Panc1 (cell line): ENCODE measurements around the gene SEC22C. TPM values are rescaled to one million over a fixed set of nuclear protein-coding genes. Genes with fewer than 3 reads are reported as not detected.
"Not testable (repeated sequence)": the region's sequence is repeated elsewhere in the genome, so short reads cannot be mapped to it uniquely, and the experiment has no call there.

Experiments
- ATAC-seq: fragments of 200-7000 bp; cut with Tn5 transposase; 2 replicates; pipeline ENCODE4 v1.9.1; 2020; ENCODE audit warnings: mild to moderate bottlenecking, moderate library complexity
- BruUV-seq: library from RNA; stranded (reverse); fragments of 400-500 nt; replicated peaks from 2 replicates; lab custom pipeline; 2021; lab: Mats Ljungman, UMichigan
- CTCF ChIA-PET: fragments of 300-600 bp; sonication (Branson Sonifier 250); formaldehyde crosslinking; loops from one replicate; lab custom pipeline; 2022; ENCODE audit warnings: antibody characterized with exemption; lab: Charles Lee
- POLR2A ChIA-PET: fragments of 300-600 bp; sonication (Branson Sonifier 250); formaldehyde crosslinking; loops from one replicate; lab custom pipeline; 2022; ENCODE audit warnings: antibody characterized with exemption; lab: Charles Lee
- DNase-seq: peaks from one replicate; pipeline ENCODE4 v3.0.0-alpha.2; 2010; ENCODE audit warnings: low read depth, low spot score
- H3K27ac ChIP-seq: 2 replicates; pipeline ENCODE4 v1.5.1; 2011; ENCODE audit warnings: mild to moderate bottlenecking, low read length, inconsistent platforms
- H3K27me3 ChIP-seq: fragments of 200-500 bp; sonication (Bioruptor generic); 2 replicates; pipeline ENCODE4 v1.6.0; 2014; ENCODE audit warnings: low read length, inconsistent platforms; ENCODE audit not compliant: control insufficient read depth, insufficient read depth
- H3K36me3 ChIP-seq: fragments of 200-500 bp; sonication (Bioruptor generic); 2 replicates; pipeline ENCODE4 v1.5.1; 2014; ENCODE audit warnings: inconsistent platforms, mild to moderate bottlenecking, low read length, moderate library complexity; ENCODE audit not compliant: control insufficient read depth, insufficient read depth
- H3K4me1 ChIP-seq: 2 replicates; pipeline ENCODE4 v1.5.1; 2011; ENCODE audit warnings: inconsistent platforms, mild to moderate bottlenecking, low read length, moderate library complexity; ENCODE audit not compliant: control insufficient read depth, insufficient read depth
- H3K4me3 ChIP-seq, 2 experiments: 2 replicates each; pipeline ENCODE4 v1.5.1; 2011 to 2012; ENCODE audit warnings: low read depth in 2 of 2, low read length in 2 of 2, mild to moderate bottlenecking in 2 of 2, inconsistent platforms in 1 of 2, moderate library complexity in 1 of 2
- H3K9me3 ChIP-seq: fragments of 200-500 bp; sonication (Bioruptor generic); 2 replicates; pipeline ENCODE4 v1.5.1; 2014; ENCODE audit warnings: low read depth, mild to moderate bottlenecking, inconsistent platforms, low read length, moderate library complexity; ENCODE audit not compliant: control insufficient read depth, insufficient read depth
- CTCF ChIP-seq: fragments of 450-650 bp; IDR thresholded peaks from 2 replicates; pipeline ENCODE4 v1.5.1; 2017; ENCODE audit warnings: mild to moderate bottlenecking
- POLR2AphosphoS5 ChIP-seq: IDR thresholded peaks from 2 replicates; pipeline ENCODE4 v1.6.1; 2012; ENCODE audit warnings: mild to moderate bottlenecking, low read depth, low read length, moderate library complexity
- REST ChIP-seq, 2 experiments: IDR thresholded peaks; 2 replicates each; pipeline ENCODE4 v1.6.1; 2011 to 2012; ENCODE audit warnings: low read depth in 2 of 2, control low read depth in 1 of 2, low read length in 1 of 2, mild to moderate bottlenecking in 1 of 2, moderate library complexity in 1 of 2; ENCODE audit not compliant: insufficient read depth in 1 of 2
- SIN3A ChIP-seq: IDR thresholded peaks from 2 replicates; pipeline ENCODE4 v1.6.1; 2012; ENCODE audit warnings: low read depth, mild to moderate bottlenecking, low read length, moderate library complexity, borderline replicate concordance; ENCODE audit not compliant: insufficient read depth
- TCF7L2 ChIP-seq: IDR thresholded peaks from 2 replicates; pipeline ENCODE4 v1.6.1; 2011; ENCODE audit warnings: mild to moderate bottlenecking, low read depth, low read length, inconsistent platforms
- in situ Hi-C: cut with HindIII; loops from 2 replicates; pipeline ENCODE4 v1.10.0; 2016; ENCODE audit warnings: low sequenced_read_pairs, low pct_unique_long_range_greater_than_20kb
- intact Hi-C: fragments of 100-400 bp; cut with micrococcal nuclease; formaldehyde crosslinking; loops from one replicate; pipeline ENCODE4 v1.10.0; 2022; ENCODE audit not compliant: unreplicated experiment
- total RNA-seq: library from RNA; stranded (reverse); gene quantifications from one replicate; pipeline ENCODE4 v1.2.1, GENCODE V29; 2021; ENCODE audit not compliant: unreplicated experiment

SEC22C gene
- total RNA-seq, 1 experiment from 2014 or later = 45.9 TPM

DNA sequence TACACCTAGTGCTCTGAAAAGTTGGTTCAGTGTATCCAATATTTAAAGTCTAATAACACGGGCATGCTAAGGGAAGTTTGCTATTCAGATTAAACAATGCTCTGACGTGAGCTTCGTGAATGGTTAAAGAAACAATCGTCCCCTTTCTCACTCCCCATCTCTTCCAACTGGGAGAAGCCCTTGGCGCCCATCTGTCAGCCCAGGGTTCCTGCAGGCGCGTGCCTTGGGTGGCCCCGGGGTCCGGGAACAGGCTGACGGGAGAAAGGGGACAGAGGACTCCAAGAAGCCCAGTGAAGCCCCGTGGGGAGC, 413 bp downstream of the SEC22C start:
- intact Hi-C loops (no loop called here), in situ Hi-C loops (no loop called here)
- no peak for TF ChIP-seq POLR2AphosphoS5
- no peak for TF ChIP-seq TCF7L2
- no peak for TF ChIP-seq CTCF
- TF ChIP-seq REST (IDR thresholded peaks at IDR 0.05; ENCODE audit: insufficient read depth in 1 of 2, low read depth in 2 of 2, low read length in 1 of 2) = no peak
- no peak for TF ChIP-seq SIN3A
- Histone ChIP-seq H3K4me3 (peak overlapping the region; percentile 85), H3K9me3 (peaks cover 3% of the 10 kb centered on the region; the same call in 1 of the 2 replicates), H3K4me1 (peaks cover 18% of the 10 kb centered on the region), H3K27ac (peak overlapping the region; percentile 93), H3K36me3 (peaks cover 10% of the 10 kb centered on the region; the same call in 1 of the 2 replicates), H3K27me3 (no peaks in the 10 kb centered on the region)
- ATAC-seq (no peak), DNase-seq (no peak)
- ChIA-PET CTCF (interaction anchor here (0.6 kb wide), 1 partner anchor 1757 kb away, joined by 3 read pairs; the partner anchor contains the start of gene TCAIM), POLR2A (no interaction called here)
- no TSS peak for BruUV-seq

DNA sequence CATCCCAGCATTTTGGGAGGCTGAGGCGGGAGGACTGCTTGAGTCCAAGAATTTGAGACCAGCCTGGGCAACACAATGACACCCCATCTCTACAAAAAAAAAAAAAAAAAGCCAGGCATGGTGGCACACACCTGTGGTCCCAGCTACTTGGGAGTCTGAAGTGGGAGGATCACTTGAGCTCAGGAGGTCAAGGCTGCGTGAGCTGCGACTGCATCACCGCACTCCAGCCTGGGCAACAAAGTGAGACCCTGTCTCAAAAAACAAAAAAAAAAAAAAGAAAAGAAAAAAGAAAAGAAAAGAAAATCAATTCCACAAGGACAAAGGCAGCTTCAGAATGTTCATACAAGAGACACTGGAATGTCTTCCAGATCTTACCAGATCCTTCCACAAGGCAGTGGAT, 2.4 kb downstream of the SEC22C start:
- intact Hi-C loops, BruUV-seq, in situ Hi-C loops: not testable (repeated sequence)

GRCh38 chr3:42578054-42578453, 3.7 kb downstream of the SEC22C start:
- ATAC-seq (no peak), DNase-seq (no peak)
- in situ Hi-C loops = no loop called here
- TF ChIP-seq CTCF (no peak), POLR2AphosphoS5 (no peak), TCF7L2 (no peak), REST (IDR thresholded peaks at IDR 0.05; ENCODE audit: insufficient read depth in 1 of 2, low read depth in 2 of 2, low read length in 1 of 2) (no peak), SIN3A (no peak)
- CTCF ChIA-PET = no interaction called here
- Histone ChIP-seq H3K36me3 (peaks cover 10% of the 10 kb centered on the region; the same call in 1 of the 2 replicates), H3K4me3 (no peak overlapping the region), H3K27ac (no peak overlapping the region), H3K9me3 (peaks cover 3% of the 10 kb centered on the region; the same call in 1 of the 2 replicates), H3K27me3 (no peaks in the 10 kb centered on the region), H3K4me1 (peaks cover 16% of the 10 kb centered on the region)
- intact Hi-C loops = no loop called here
- POLR2A ChIA-PET = interaction anchor here (0.6 to 0.7 kb wide), 2 partner anchors 12 to 23 kb away, joined by 3 read pairs; partner anchors contain the start of gene SS18L2
- no TSS peak for BruUV-seq

More for the DNA sequence above, 2.4 kb downstream of the SEC22C start:
- H3K4me3 ChIP-seq, H3K9me3 ChIP-seq, CTCF ChIA-PET, DNase-seq, H3K36me3 ChIP-seq, H3K27me3 ChIP-seq, H3K27ac ChIP-seq, ATAC-seq: not testable (repeated sequence)
- POLR2A ChIA-PET = interaction anchor here (0.6 kb wide), 1 partner anchor 37 kb away, joined by 3 read pairs; no protein-coding TSS in a partner anchor
- peaks cover 18% of the 10 kb centered on the region for H3K4me1 ChIP-seq
